Measurements from ENCODE around the gene AMN1. TPM values are rescaled to one million over a fixed set of nuclear protein-coding genes. Genes with fewer than 3 reads are reported as not detected.
"Not testable (repeated sequence)": the region's sequence is repeated elsewhere in the genome, so short reads cannot be mapped to it uniquely, and the experiment has no call there.

AMN1 gene
- 2.3 and 2.4 TPM in 2 replicates for total RNA-seq

DNA sequence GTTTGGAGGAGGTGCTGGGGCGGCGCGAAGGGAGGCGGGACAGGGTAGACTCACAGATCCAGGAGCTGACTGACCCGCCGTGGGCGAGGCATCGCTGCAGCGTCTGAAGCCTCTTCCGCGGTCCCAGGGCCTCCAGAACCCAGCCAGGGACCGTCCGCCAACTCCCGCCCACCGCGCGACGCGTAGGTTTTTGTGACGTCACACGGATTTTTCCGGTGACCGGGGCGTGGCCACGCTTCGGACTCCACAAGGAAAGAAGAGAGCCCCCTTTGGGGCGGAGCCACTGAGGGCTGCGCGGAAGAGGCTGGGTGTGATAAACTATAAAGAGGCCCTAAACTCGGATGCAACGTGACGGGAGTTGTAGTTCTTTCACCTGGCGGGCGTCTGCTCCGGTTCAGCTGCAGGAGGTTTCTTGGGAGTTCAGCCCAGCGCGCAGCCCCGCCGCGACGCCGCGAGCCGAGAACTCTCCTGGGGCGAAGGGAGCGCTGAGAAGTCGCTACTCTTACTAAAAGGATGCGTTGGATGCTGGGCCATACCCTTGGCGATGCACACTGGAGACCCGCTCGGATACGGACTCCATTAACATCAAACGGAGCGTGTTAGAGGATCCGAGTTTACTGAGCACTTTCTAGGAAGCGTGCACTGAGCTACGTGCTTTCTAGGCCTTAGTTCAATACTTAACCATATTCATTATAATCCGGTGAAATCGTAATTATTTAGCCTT lies at the start of gene AMN1:
TSS of gene AMN1 (minus strand) at position 105 of the 724 bp plus-strand sequence. CDS start at position 92, 13 bp downstream.
- H3K9me3 Mint-ChIP-seq, result peaks cover 9% of the 10 kb centered on the region
- peaks cover 15% of the 10 kb centered on the region for H3K36me3 Mint-ChIP-seq (ENCODE audit: low read depth)
- peak; percentile 100 for DNase-seq
- no peaks in the 10 kb centered on the region for H3K27me3 Mint-ChIP-seq
- H3K27ac Mint-ChIP-seq, result peak within 1 kb of the TSS; percentile 99
- peaks cover 44% of the 10 kb centered on the region for H3K4me1 Mint-ChIP-seq
- peak within 1 kb of the TSS; percentile 95 for H3K4me3 Mint-ChIP-seq
- intact Hi-C loops (cut with micrococcal nuclease), result loop anchor here (1.0 to 10.0 kb wide), 10 partner anchors 20 to 948 kb away; partner anchors contain the start of genes BICD1, DNM1L, ETFBKMT and RESF1

DNA sequence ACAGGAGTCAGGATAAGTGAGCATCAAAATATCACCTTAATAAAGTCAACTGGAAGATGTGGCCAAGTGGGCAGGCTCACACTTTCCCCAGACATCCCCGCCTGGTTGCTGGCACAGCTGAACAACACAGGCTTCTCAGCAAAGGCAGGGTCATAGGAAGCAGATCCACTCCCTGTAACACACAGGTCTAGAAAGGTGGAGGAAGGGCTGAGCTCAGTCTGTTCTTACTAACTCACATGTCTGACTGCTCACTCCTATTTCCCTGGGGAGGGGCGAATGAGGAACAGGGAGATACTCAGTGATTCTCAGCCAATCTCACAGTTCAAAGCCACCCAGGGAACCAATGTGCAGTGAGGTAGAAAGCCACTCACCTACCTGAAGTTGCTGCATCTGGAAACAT lies 45.0 kb upstream of the AMN1 start:
- Mint-ChIP-seq H3K4me3 (no peak overlapping the region), H3K9me3 (no peaks in the 10 kb centered on the region)

DNA sequence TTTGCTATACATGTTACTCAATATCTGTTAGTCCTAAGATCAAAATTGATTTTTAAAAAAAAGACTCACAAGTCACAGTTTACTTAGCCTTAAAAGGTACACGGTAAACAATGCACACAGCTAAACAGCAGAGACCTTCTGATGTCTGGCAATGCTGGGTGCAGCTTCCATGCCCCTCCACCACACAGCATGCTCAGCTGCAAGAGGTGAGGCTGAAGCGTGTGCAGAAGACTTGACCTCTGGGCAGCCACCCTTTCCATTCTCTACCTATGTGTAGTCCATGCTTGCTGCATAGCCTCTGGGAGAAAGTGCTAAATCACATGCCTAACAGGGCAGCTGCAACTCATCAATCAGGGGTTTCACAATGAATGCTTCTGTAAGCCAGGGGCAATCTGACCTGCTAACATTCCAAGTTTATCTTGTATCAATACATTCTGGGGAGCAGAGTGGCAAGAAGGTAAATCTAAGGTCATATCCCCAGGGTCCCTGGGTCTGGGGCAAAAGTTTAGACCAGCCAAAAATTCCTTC lies 44.5 kb upstream of the AMN1 start:
- H3K27me3 Mint-ChIP-seq, result no peaks in the 10 kb centered on the region
- intact Hi-C loops (cut with micrococcal nuclease), result no loop called here
- no peaks in the 10 kb centered on the region for H3K4me1 Mint-ChIP-seq
- H3K27ac Mint-ChIP-seq, result no peak overlapping the region
- no peaks in the 10 kb centered on the region for H3K9me3 Mint-ChIP-seq
- H3K4me3 Mint-ChIP-seq, result no peak overlapping the region
- DNase-seq, result no peak
- H3K36me3 Mint-ChIP-seq (ENCODE audit: low read depth), result no peaks in the 10 kb centered on the region

More for the DNA sequence above, 45.0 kb upstream of the AMN1 start:
- no peak for DNase-seq
- Mint-ChIP-seq H3K27me3 (no peaks in the 10 kb centered on the region), H3K36me3 (ENCODE audit: low read depth) (no peaks in the 10 kb centered on the region), H3K4me1 (no peaks in the 10 kb centered on the region), H3K27ac (no peak overlapping the region)
- intact Hi-C loops (cut with micrococcal nuclease), result no loop called here

DNA sequence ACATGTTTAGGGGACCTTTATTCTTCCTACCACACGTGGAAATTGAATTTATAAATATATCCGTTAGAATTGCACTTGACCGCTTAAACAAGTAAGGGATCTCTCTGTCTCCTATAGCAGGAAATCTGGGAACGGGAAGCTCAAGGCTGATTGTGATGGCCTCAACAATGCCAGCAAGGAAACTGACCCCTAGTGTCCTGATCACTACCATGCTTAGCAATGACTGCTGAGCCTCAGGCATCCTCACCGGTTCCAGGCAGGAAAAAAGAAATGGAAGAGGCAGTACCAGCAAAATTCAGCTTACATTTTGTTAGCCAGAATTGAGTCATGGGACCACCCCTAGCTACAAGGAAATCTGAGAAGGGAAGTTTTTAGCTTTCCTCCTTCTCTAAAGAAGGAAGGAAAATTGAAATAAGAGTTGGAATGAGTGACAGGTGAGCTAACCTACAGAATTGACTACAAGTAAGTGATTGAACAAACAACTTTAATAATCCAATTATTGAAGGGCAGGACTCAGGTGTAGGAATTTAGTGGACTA lies 43.9 kb upstream of the AMN1 start:
- Mint-ChIP-seq H3K27me3 (no peaks in the 10 kb centered on the region), H3K4me1 (peaks cover 2% of the 10 kb centered on the region), H3K4me3 (no peak overlapping the region), H3K9me3 (no peaks in the 10 kb centered on the region), H3K27ac (no peak overlapping the region), H3K36me3 (ENCODE audit: low read depth) (no peaks in the 10 kb centered on the region)
- DNase-seq, result no peak
- intact Hi-C loops (cut with micrococcal nuclease), result no loop called here

DNA sequence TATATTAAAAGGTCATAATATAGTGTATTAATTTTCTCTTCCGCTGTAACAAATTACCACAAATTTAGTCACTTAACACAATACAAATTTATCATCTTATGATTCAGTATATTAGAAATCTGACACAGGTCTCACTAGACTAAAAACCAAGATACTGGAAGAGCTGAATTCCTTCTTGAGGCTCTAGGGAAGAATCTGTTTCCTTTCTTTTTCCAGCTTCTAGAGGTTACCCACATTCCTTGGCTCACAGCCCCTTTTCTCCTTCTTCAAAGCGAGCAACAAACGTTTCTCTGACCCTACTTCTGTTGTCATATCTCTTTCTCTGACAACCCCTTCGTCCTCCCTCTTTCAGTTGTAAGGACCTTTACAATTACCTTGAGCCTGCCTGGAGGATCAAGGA lies 43.4 kb upstream of the AMN1 start:
- no peaks in the 10 kb centered on the region for H3K9me3 Mint-ChIP-seq
- DNase-seq, result no peak
- no peaks in the 10 kb centered on the region for H3K36me3 Mint-ChIP-seq (ENCODE audit: low read depth)
- H3K27ac Mint-ChIP-seq, result no peak overlapping the region
- H3K4me3 Mint-ChIP-seq, result no peak overlapping the region
- intact Hi-C loops (cut with micrococcal nuclease), result no loop called here
- no peaks in the 10 kb centered on the region for H3K27me3 Mint-ChIP-seq
- H3K4me1 Mint-ChIP-seq, result peaks cover 2% of the 10 kb centered on the region

DNA sequence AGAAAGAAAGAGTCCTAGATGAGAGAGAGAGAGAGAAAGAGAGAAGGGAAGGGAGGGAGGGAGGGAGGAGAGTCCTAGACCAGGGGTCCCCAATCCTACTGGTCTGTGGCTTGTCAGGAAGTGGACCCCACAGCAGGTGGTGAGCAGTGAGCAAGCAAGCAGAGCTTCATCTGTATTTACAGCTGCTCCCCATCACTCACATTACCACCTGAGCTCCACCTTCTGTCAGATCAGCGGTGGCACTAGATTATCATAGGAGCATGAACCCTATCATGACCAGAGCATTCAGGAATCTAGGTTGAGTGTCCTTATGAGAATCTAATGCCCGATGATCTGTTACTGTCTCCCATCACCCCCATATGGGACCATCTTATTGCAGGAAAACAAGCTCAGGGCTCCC lies 39.2 kb upstream of the AMN1 start:
- Mint-ChIP-seq H3K4me1 (peaks cover 13% of the 10 kb centered on the region), H3K36me3 (ENCODE audit: low read depth) (peaks cover 2% of the 10 kb centered on the region), H3K9me3 (peaks cover 8% of the 10 kb centered on the region), H3K4me3 (no peak overlapping the region), H3K27me3 (no peaks in the 10 kb centered on the region), H3K27ac (no peak overlapping the region)
- intact Hi-C loops (cut with micrococcal nuclease), result no loop called here
- no peak for DNase-seq

DNA sequence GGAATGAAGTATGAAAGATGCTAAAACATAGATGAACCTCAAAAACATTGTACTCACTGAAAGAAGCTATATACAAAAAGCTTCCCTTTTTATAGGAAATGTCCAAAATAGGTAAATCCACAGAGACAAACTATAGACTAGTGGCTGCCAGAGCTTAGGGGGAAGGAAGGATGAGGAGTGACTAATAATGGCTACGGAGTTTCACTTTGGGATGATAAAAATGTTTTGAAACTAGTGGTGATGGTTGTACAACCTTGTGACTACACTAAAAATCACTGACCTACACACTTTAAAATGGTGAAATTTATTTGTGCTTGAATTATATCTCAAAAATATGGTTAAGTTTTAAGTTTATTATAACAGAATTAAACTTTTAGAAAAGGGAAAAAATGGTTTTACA lies 37.1 kb upstream of the AMN1 start:
- H3K36me3 Mint-ChIP-seq (ENCODE audit: low read depth), result peaks cover 2% of the 10 kb centered on the region
- intact Hi-C loops (cut with micrococcal nuclease), result no loop called here
- no peak overlapping the region for H3K4me3 Mint-ChIP-seq
- no peaks in the 10 kb centered on the region for H3K27me3 Mint-ChIP-seq
- H3K27ac Mint-ChIP-seq, result no peak overlapping the region
- H3K4me1 Mint-ChIP-seq, result peaks cover 13% of the 10 kb centered on the region
- peaks cover 8% of the 10 kb centered on the region for H3K9me3 Mint-ChIP-seq
- DNase-seq, result no peak

DNA sequence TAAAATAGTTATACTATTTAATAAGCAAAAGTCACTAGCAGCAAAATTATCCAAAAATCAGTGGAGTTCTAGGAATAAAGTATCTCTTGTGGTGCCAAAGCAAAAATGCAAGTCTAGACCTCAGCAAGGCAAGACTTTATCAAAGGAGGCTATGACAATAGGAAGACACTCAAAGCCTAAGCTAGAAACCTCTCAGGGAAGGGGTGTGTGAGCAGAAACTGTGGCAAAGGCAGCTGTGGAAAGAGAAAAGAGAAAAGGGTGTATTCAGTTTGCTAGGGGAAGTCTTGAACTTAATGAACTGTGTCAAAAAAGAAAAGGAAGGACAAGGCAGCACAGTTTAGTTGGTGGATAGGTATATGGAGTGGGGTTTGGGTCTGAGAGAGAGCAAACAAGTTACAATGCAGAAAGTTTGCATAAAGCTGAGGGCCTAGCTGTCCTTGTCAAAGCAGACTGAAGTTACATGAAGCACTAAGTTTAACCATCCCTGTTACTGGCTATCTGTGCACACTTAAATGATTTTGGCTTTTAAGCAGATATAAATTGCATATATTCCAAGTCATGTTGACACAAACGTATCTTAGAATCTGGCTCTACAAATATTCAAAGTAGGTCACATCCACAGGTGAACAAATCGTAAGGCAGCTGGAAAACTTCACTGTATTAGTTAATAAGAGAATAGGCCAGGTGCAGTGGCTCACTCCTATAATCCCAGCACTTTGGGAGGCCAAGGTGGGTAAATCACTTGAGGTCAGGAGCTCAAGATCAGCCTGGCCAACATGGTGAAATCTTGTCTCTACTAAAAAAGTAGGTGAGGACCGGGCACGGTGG lies 31.0 kb upstream of the AMN1 start:
- H3K4me1 Mint-ChIP-seq, result peaks cover 13% of the 10 kb centered on the region
- H3K9me3 Mint-ChIP-seq, result peaks cover 4% of the 10 kb centered on the region
- DNase-seq, result no peak
- intact Hi-C loops (cut with micrococcal nuclease), result no loop called here
- peak overlapping the region; percentile 1 for H3K27ac Mint-ChIP-seq
- H3K27me3 Mint-ChIP-seq, result no peaks in the 10 kb centered on the region
- H3K4me3 Mint-ChIP-seq, result no peak overlapping the region
- peaks cover 2% of the 10 kb centered on the region for H3K36me3 Mint-ChIP-seq (ENCODE audit: low read depth)

DNA sequence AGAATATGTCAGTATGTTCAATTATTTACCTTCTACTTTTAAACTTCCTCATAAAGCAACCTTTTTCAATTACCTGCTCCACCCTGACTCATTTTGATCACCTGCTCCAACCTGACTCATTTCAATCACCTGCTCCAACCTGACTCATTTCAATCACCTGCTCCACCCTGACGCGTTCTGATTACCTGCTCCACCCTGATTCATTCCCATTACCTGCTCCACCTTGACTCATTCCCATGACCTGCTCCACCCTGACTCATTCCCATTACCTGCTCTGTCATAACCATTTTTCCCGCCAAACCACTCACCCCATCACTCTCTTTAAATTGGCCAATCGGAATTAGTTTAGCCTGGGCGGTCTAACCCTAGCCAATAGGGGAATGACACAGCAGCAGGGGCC lies 29.5 kb upstream of the AMN1 start:
- H3K27ac Mint-ChIP-seq; H3K27me3 Mint-ChIP-seq; DNase-seq; H3K4me3 Mint-ChIP-seq; intact Hi-C loops (cut with micrococcal nuclease); H3K9me3 Mint-ChIP-seq; H3K36me3 Mint-ChIP-seq (ENCODE audit: low read depth); H3K4me1 Mint-ChIP-seq: not testable (repeated sequence)

DNA sequence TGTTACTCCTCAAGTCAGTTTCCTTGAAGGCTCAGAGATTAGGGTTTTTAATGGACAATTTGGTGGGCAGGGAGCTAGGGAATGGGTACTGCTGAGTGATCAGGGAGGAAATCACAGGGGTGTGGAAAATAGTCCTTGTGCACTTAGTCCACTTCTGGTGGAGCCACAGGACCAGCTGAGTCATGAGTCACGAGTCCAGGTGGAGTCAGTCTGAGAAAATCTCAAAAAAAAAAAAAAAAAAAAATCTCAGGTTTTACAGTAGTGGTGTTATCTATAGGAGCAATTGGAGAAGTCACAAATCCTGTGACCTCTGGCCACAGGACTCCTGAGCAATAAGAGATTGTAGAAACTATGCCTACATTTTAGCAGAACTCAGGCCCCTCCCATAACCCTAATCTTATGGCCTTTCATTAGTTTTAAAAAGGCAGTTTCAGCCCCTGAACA lies 28.2 kb upstream of the AMN1 start:
- Mint-ChIP-seq H3K27ac (no peak overlapping the region), H3K4me3 (no peak overlapping the region), H3K4me1 (peaks cover 10% of the 10 kb centered on the region), H3K9me3 (no peaks in the 10 kb centered on the region), H3K36me3 (ENCODE audit: low read depth) (no peaks in the 10 kb centered on the region), H3K27me3 (no peaks in the 10 kb centered on the region)
- no peak for DNase-seq
- intact Hi-C loops (cut with micrococcal nuclease), result no loop called here

DNA sequence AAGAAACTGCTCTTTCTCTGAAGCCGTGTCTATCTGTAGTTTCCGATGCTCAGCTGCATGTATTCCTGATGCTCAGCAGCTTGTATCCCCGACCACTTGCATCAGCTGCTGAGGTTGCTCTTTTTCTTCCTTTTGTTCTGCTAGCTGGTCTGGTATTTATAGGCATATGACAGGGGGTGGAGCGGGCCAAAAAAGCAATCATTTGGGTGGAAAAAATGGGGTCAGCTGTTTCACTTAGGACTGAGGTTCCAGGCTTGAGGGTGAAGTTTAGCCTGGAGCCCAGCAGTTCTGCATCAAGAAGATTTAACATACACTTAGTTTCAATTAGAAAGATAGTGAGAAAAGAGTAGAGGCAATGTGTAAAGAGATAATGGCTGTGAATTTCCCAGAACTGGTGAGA lies 23.6 kb upstream of the AMN1 start:
- no peak for DNase-seq
- Mint-ChIP-seq H3K4me1 (peaks cover 29% of the 10 kb centered on the region), H3K27ac (no peak overlapping the region), H3K4me3 (no peak overlapping the region), H3K27me3 (no peaks in the 10 kb centered on the region), H3K9me3 (no peaks in the 10 kb centered on the region), H3K36me3 (ENCODE audit: low read depth) (no peaks in the 10 kb centered on the region)
- intact Hi-C loops (cut with micrococcal nuclease), result no loop called here

DNA sequence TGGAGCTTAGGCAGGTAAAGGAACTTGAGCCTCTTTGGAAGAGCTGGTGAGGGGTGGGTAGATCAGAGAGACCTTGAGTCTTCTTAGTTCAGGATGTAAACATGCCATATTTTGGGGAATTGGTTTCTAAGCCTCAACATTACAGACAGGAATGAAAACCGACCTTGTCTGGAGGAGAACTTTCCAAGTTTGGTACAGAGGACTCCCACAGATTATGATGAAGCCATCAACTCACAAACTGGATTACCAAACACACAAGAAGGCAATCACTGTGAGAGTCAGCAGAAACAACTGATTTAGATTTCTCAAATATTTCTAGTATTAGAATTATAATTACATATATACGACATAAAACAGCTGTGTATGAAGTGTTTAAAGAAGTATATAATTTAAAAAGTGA lies 22.3 kb upstream of the AMN1 start:
- Mint-ChIP-seq H3K4me1 (peaks cover 36% of the 10 kb centered on the region), H3K4me3 (no peak overlapping the region), H3K9me3 (no peaks in the 10 kb centered on the region), H3K27ac (no peak overlapping the region), H3K36me3 (ENCODE audit: low read depth) (no peaks in the 10 kb centered on the region), H3K27me3 (no peaks in the 10 kb centered on the region)
- intact Hi-C loops (cut with micrococcal nuclease), result no loop called here
- DNase-seq, result no peak

DNA sequence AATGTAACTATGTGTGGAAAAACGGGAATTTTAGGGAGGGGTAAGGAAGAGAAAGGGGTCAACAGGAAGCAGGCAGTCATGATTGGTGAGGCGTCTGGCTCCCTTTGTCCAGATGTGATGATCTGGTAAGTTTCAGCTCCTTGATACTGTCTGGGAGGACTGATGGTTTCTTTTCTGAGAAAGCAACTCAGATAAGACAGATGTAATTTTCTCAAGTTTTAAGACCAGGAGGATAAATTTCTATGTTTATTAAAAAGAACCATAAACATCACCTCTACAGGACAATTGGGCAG lies 21.9 kb upstream of the AMN1 start:
- intact Hi-C loops (cut with micrococcal nuclease), result no loop called here

More for the DNA sequence above, 21.9 kb upstream of the AMN1 start:
- DNase-seq, result no peak
- Mint-ChIP-seq H3K9me3 (no peaks in the 10 kb centered on the region), H3K4me3 (no peak overlapping the region), H3K4me1 (peaks cover 38% of the 10 kb centered on the region), H3K27me3 (no peaks in the 10 kb centered on the region), H3K36me3 (ENCODE audit: low read depth) (no peaks in the 10 kb centered on the region), H3K27ac (no peak overlapping the region)
